Measurements from ENCODE around the gene PLD1.

PLD1 gene

DNA sequence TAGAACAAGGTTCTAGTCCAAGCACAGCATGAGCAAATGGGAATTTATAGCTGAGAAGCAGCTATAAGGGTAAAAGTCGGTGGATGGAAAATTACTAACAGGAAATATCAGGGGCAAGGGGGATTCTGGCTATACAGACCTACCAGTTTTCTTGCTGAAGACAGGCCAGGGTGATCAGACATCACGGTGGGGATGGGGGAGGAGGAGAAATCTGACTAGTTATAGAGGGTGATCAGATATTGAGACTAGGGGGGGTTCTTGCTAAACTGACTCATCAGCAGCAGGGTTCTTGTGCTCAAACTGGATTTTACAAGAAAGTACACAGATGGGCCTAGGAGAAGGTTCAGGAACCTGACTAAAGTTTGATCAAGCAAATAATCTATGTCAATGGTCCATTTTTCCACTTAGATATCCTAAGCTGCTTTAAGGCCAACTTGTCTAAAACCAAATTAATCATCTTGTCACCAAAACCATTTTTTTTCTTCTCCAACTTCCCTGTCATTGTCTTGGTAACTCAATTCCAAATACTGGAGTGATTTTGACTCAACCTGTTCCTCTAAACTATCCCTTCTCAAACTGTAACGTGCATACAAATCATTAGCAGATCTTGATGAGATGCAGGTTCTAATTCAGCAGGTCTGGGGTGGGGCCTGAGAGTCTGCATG is 37.4 kb upstream of the PLD1 start:
- Histone ChIP-seq H3K4me2 (ENCODE audit: low read depth, low read length, poor library complexity, severe bottlenecking) (no peak overlapping the region), H3K79me2 (ENCODE audit: insufficient read depth, low read length) (no peaks in the 10 kb centered on the region), H3K9me2 (replicated peaks; ENCODE audit: low read depth, low read length) (no peaks in the 10 kb centered on the region), H4K20me1 (ENCODE audit: insufficient read depth, low read length, poor library complexity, severe bottlenecking) (no peaks in the 10 kb centered on the region), H2AFZ (ENCODE audit: low read length) (no peak overlapping the region), H3F3A (ENCODE audit: low read depth) (no peaks in the 10 kb centered on the region), H3K9me3 (ENCODE audit: insufficient read depth, low read depth, low read length) (no peaks in the 10 kb centered on the region), H3K27me3 (ENCODE audit: insufficient read depth, low read length, poor library complexity, severe bottlenecking) (no peaks in the 10 kb centered on the region), H3K9ac (ENCODE audit: low read depth, low read length, poor library complexity, severe bottlenecking) (no peak overlapping the region), H3K4me3 (ENCODE audit: low read length, poor library complexity, severe bottlenecking) (no peak overlapping the region), H3K36me3 (ENCODE audit: insufficient read depth, low read length) (no peaks in the 10 kb centered on the region), H3K4me1 (ENCODE audit: insufficient read depth, low read length, poor library complexity, severe bottlenecking) (peaks cover 11% of the 10 kb centered on the region)
- no peak for TF ChIP-seq EZH2phosphoT487 (IDR thresholded peaks at IDR 0.05; ENCODE audit: borderline replicate concordance)
- TF ChIP-seq, protein P1, sequence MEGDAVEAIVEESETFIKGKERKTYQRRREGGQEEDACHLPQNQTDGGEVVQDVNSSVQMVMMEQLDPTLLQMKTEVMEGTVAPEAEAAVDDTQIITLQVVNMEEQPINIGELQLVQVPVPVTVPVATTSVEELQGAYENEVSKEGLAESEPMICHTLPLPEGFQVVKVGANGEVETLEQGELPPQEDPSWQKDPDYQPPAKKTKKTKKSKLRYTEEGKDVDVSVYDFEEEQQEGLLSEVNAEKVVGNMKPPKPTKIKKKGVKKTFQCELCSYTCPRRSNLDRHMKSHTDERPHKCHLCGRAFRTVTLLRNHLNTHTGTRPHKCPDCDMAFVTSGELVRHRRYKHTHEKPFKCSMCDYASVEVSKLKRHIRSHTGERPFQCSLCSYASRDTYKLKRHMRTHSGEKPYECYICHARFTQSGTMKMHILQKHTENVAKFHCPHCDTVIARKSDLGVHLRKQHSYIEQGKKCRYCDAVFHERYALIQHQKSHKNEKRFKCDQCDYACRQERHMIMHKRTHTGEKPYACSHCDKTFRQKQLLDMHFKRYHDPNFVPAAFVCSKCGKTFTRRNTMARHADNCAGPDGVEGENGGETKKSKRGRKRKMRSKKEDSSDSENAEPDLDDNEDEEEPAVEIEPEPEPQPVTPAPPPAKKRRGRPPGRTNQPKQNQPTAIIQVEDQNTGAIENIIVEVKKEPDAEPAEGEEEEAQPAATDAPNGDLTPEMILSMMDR (conservative IDR thresholded peaks at IDR 0.05; ENCODE audit: low read length) = no peak

DNA sequence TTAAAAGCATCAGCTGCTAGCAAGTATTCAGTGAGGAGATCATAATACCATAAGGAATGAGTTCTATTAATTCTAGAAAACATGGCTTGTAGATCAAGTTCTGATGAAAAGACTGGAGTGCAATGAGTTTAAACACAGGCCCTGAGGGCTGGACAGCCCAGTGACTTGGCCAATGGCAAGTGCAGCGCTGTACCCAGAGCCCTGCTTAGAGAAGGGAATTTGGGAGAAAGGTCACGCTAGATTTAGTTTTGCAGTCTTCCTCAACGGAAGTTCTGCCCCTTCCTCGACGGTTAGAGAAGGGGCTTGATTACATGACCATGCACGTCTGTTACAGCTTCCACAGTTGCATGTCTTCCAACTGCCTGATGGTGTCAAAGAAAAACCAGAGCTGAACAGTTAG is 36.9 kb upstream of the PLD1 start:
- H3K4me1 ChIP-seq (ENCODE audit: insufficient read depth, low read length, poor library complexity, severe bottlenecking) = peaks cover 11% of the 10 kb centered on the region
- TF ChIP-seq EZH2phosphoT487 (IDR thresholded peaks at IDR 0.05; ENCODE audit: borderline replicate concordance) = no peak
- TF ChIP-seq, protein P1 (conservative IDR thresholded peaks at IDR 0.05; ENCODE audit: low read length) = no peak
- H4K20me1 ChIP-seq (ENCODE audit: insufficient read depth, low read length, poor library complexity, severe bottlenecking) = no peaks in the 10 kb centered on the region
- no peaks in the 10 kb centered on the region for H3K27me3 ChIP-seq (ENCODE audit: insufficient read depth, low read length, poor library complexity, severe bottlenecking)
- H3K9me2 ChIP-seq (replicated peaks; ENCODE audit: low read depth, low read length) = no peaks in the 10 kb centered on the region
- no peak overlapping the region for H2AFZ ChIP-seq (ENCODE audit: low read length)
- H3F3A ChIP-seq (ENCODE audit: low read depth) = no peaks in the 10 kb centered on the region
- no peaks in the 10 kb centered on the region for H3K9me3 ChIP-seq (ENCODE audit: insufficient read depth, low read depth, low read length)
- peak overlapping the region; percentile 16 for H3K4me2 ChIP-seq (ENCODE audit: low read depth, low read length, poor library complexity, severe bottlenecking)
- H3K9ac ChIP-seq (ENCODE audit: low read depth, low read length, poor library complexity, severe bottlenecking) = no peak overlapping the region
- H3K36me3 ChIP-seq (ENCODE audit: insufficient read depth, low read length) = no peaks in the 10 kb centered on the region
- no peaks in the 10 kb centered on the region for H3K79me2 ChIP-seq (ENCODE audit: insufficient read depth, low read length)
- H3K4me3 ChIP-seq (ENCODE audit: low read length, poor library complexity, severe bottlenecking) = no peak overlapping the region

DNA sequence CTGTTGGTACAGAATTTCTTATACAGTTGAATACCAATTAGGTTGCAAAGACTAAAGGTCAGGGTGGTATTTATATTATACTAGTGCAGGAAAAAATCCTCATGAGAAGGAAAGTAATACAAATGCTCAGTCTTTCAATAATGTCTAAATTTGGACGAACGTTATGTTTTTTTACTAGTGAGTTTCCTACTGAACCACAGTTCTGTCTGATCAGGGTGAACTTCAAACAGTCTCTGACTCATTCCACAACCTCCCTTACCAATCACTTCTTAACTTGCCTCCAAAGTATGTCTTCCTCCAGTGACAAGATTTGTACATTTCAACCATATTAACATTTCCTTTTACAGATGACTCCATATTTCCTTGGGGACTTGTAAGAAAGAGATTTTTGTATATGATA is 36.3 kb upstream of the PLD1 start:
- no peaks in the 10 kb centered on the region for H3F3A ChIP-seq (ENCODE audit: low read depth)
- no peaks in the 10 kb centered on the region for H3K9me3 ChIP-seq (ENCODE audit: insufficient read depth, low read depth, low read length)
- no peaks in the 10 kb centered on the region for H3K27me3 ChIP-seq (ENCODE audit: insufficient read depth, low read length, poor library complexity, severe bottlenecking)
- TF ChIP-seq EZH2phosphoT487 (IDR thresholded peaks at IDR 0.05; ENCODE audit: borderline replicate concordance) = no peak
- TF ChIP-seq, protein P1 (conservative IDR thresholded peaks at IDR 0.05; ENCODE audit: low read length) = no peak
- H3K4me2 ChIP-seq (ENCODE audit: low read depth, low read length, poor library complexity, severe bottlenecking) = peak overlapping the region; percentile 16
- no peak overlapping the region for H3K4me3 ChIP-seq (ENCODE audit: low read length, poor library complexity, severe bottlenecking)
- H4K20me1 ChIP-seq (ENCODE audit: insufficient read depth, low read length, poor library complexity, severe bottlenecking) = no peaks in the 10 kb centered on the region
- H3K9me2 ChIP-seq (replicated peaks; ENCODE audit: low read depth, low read length) = no peaks in the 10 kb centered on the region
- H3K4me1 ChIP-seq (ENCODE audit: insufficient read depth, low read length, poor library complexity, severe bottlenecking) = peaks cover 11% of the 10 kb centered on the region
- H3K36me3 ChIP-seq (ENCODE audit: insufficient read depth, low read length) = no peaks in the 10 kb centered on the region
- no peak overlapping the region for H2AFZ ChIP-seq (ENCODE audit: low read length)
- no peaks in the 10 kb centered on the region for H3K79me2 ChIP-seq (ENCODE audit: insufficient read depth, low read length)
- H3K9ac ChIP-seq (ENCODE audit: low read depth, low read length, poor library complexity, severe bottlenecking) = no peak overlapping the region
